GM12891 (cell line): ENCODE measurements around the gene BRD3.

ENCODE experiments used
- POLR2A ChIP-seq: IDR thresholded peaks from 2 replicates; pipeline ENCODE4 v1.6.1; 2011; ENCODE audit warnings: low read depth, low read length, control low read depth
- POLR2AphosphoS5 ChIP-seq: IDR thresholded peaks from 2 replicates; pipeline ENCODE4 v1.6.1; 2011; ENCODE audit warnings: low read depth, low read length, control low read depth

GRCh38 chr9:133981958-133982681 lies 85.7 kb downstream of the BRD3 start:
- TF ChIP-seq POLR2AphosphoS5 (no peak), POLR2A (no peak)
